Vagina (tissue), 2 donors: ENCODE results near the gene DUSP15. TPM values are rescaled to one million over a fixed set of nuclear protein-coding genes. Genes with fewer than 3 reads are reported as not detected.

Source experiments
- DNase-seq, 2 donors: peaks; one replicate each; pipeline ENCODE4 v3.0.0-alpha.2; 2017; ENCODE audit errors: extremely low spot score in 2 of 2
- H3K27ac ChIP-seq: fragments of 200-600 bp; sonication (generic); one replicate; pipeline ENCODE4 v1.5.1; 2019
- H3K27me3 ChIP-seq: fragments of 200-600 bp; sonication (generic); one replicate; pipeline ENCODE4 v1.5.1; 2019
- H3K36me3 ChIP-seq, 2 donors: fragments of 200-600 bp; sonication (generic); one replicate each; pipeline ENCODE4 v1.5.1; 2017 to 2019
- H3K4me1 ChIP-seq: fragments of 200-600 bp; sonication (generic); one replicate; pipeline ENCODE4 v1.5.1; 2019
- H3K4me3 ChIP-seq, 2 donors: fragments of 200-600 bp; sonication (generic); 1 replicate in 1 of 2; 2 replicates in 1 of 2; pipeline ENCODE4 v1.5.1; 2016 to 2019
- H3K9me3 ChIP-seq: fragments of 200-600 bp; sonication (generic); one replicate; pipeline ENCODE4 v1.5.1; 2019
- CTCF ChIP-seq, 3 experiments: fragments of 450-650 bp in 2 of 3; fragments of 200-600 bp in 1 of 3; sonication (generic) in 1 of 3; IDR thresholded peaks; one replicate each; pipeline ENCODE4 v1.5.1; 2017 to 2019; ENCODE audit warnings: antibody characterized with exemption in 3 of 3, mild to moderate bottlenecking in 2 of 3, moderate library complexity in 2 of 3
- POLR2A ChIP-seq, 2 donors: fragments of 450-650 bp; IDR thresholded peaks; one replicate each; pipeline ENCODE4 v1.6.1; 2017; ENCODE audit warnings: antibody characterized with exemption in 2 of 2, mild to moderate bottlenecking in 2 of 2, moderate library complexity in 2 of 2
- POLR2AphosphoS5 ChIP-seq, 2 donors: sonication (generic); formaldehyde crosslinking; IDR thresholded peaks; one replicate each; pipeline ENCODE4 v1.9.0; 2017; ENCODE audit warnings: antibody characterized with exemption in 2 of 2, mild to moderate bottlenecking in 2 of 2, low read depth in 1 of 2; ENCODE audit not compliant: insufficient read depth in 1 of 2
- intact Hi-C: fragments of 100-400 bp; cut with DNase I; formaldehyde crosslinking; loops from one replicate; pipeline ENCODE4 v1.15.1; 2023
- total RNA-seq: library from RNA; depleted of rRNA; stranded (reverse); fragments of >200 nt; gene quantifications from one replicate; pipeline ENCODE4 v1.2.3, GENCODE V29; 2016

DUSP15 gene
- total RNA-seq, 1 donor from 2014 or later, result 2.5 TPM

DNA sequence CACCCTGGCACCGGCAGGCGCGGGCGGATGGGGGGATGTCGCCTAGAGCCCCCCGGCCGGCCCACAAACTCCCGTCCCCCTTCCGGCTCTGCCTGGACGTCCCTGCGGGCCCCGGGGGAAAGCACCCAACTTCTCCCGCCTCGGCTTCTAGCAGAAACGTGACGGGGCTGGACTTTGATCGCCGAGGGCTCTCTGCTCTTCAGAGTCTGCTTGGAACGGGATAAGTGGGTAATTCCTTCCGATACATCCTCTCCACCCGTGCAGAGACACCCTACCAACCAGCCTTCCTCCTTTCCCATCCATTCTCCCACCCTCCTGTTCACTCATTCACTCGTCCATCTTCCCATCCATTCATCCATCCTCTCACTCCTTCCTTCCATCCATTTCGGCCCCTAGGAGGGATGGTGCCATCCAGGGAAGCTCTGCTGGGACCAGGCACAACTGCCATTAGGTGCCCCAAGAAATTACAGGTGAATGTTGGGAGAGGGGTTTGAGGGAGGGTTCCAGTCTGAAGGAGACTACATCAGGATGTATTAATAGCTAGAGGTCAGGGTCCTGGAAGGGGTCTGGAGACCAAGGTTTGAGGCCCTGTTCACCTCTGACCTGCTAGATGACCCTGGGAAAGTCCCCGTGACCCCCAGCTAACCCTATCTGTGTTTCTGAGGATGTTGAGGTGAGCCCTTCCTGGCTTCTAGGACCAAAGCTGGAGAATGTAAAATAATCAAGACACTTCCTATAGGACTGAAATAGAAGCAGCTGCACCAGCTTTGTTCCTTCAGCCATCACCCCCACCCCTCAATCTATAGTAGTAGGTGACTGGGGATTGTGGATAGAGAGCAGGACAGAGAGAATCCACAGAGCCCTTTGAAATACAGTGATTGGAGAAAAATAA, 645 bp upstream of the DUSP15 start:
- peak in 1 of 2 donors; percentile 29 for TF ChIP-seq POLR2AphosphoS5 (IDR thresholded peaks at IDR 0.05; ENCODE audit: insufficient read depth in 1 of 2, low read depth in 1 of 2)
- no peak for TF ChIP-seq POLR2A (IDR thresholded peaks at IDR 0.05)
- no peak for TF ChIP-seq CTCF (IDR thresholded peaks at IDR 0.05)
- peak overlapping the region; percentile 70 for H3K27ac ChIP-seq
- peaks cover 20% of the 10 kb centered on the region for H3K4me1 ChIP-seq
- peak in 1 of 2 donors; percentile 93 for DNase-seq
- no peaks in the 10 kb centered on the region for H3K27me3 ChIP-seq
- intact Hi-C loops, result no loop called here
- H3K36me3 ChIP-seq, result no peaks in the 10 kb centered on the region
- no peaks in the 10 kb centered on the region for H3K9me3 ChIP-seq
- peak overlapping the region; percentile 52 to 64 for H3K4me3 ChIP-seq

DNA sequence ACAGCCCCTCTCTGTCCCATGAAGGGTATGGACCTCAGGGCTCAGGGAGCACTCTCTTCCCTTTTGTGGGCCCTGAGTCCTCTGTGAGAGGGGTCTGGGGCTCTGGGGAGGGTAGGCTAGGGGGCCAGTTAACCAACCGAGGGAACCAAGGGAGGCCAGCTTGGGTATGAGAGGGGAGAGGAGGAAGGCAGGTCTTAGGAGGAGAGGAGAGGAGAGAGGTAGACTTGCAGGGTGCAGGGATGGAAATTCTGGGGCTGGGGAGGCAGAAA, 720 bp downstream of the DUSP15 start:
- intact Hi-C loops, result no loop called here
- DNase-seq, result no peak
- no peak for TF ChIP-seq POLR2A (IDR thresholded peaks at IDR 0.05)
- TF ChIP-seq POLR2AphosphoS5 (IDR thresholded peaks at IDR 0.05; ENCODE audit: insufficient read depth in 1 of 2, low read depth in 1 of 2), result no peak
- no peak for TF ChIP-seq CTCF (IDR thresholded peaks at IDR 0.05)
- Histone ChIP-seq H3K27me3 (no peaks in the 10 kb centered on the region), H3K4me1 (peaks cover 20% of the 10 kb centered on the region), H3K4me3 (peak overlapping the region; percentile 52 to 64), H3K9me3 (no peaks in the 10 kb centered on the region), H3K36me3 (no peaks in the 10 kb centered on the region), H3K27ac (peak overlapping the region; percentile 70)

- Histone ChIP-seq H3K27ac (no peak overlapping the region), H3K36me3 (no peaks in the 10 kb centered on the region), H3K4me3 (peak overlapping the region; percentile 52 to 64), H3K27me3 (no peaks in the 10 kb centered on the region), H3K4me1 (peaks cover 20% of the 10 kb centered on the region), H3K9me3 (no peaks in the 10 kb centered on the region)
- DNase-seq, result peak; percentile 46 to 79
- TF ChIP-seq POLR2A (IDR thresholded peaks at IDR 0.05) (no peak), POLR2AphosphoS5 (IDR thresholded peaks at IDR 0.05; ENCODE audit: insufficient read depth in 1 of 2, low read depth in 1 of 2) (no peak), CTCF (IDR thresholded peaks at IDR 0.05) (no peak)
- intact Hi-C loops, result no loop called here
These were observed 1.3 kb downstream of the DUSP15 start for GRCh38 chr20:31868853-31869672.

- Histone ChIP-seq H3K27me3 (no peaks in the 10 kb centered on the region), H3K4me1 (peaks cover 19% of the 10 kb centered on the region), H3K36me3 (no peaks in the 10 kb centered on the region), H3K4me3 (no peak overlapping the region), H3K27ac (no peak overlapping the region), H3K9me3 (no peaks in the 10 kb centered on the region)
- intact Hi-C loops, result no loop called here
- DNase-seq, result no peak
- TF ChIP-seq POLR2A (IDR thresholded peaks at IDR 0.05), result no peak
- TF ChIP-seq CTCF (IDR thresholded peaks at IDR 0.05), result no peak
These were observed 4.1 kb downstream of the DUSP15 start for GRCh38 chr20:31866221-31866620.
